Uterus (tissue), 2 donors: Measurements from ENCODE around the gene THSD4.

Experiments
- POLR2A ChIP-seq, 2 donors: fragments of 450-650 bp; IDR thresholded peaks; one replicate each; pipeline ENCODE4 v1.6.1; 2016; ENCODE audit warnings: antibody characterized with exemption in 2 of 2, mild to moderate bottlenecking in 1 of 2, moderate library complexity in 1 of 2
- TF ChIP-seq, protein P1 (sequence below), 4 experiments: fragments of 200-600 bp in 2 of 4; fragments of 450-650 bp in 2 of 4; sonication (generic) in 2 of 4; IDR thresholded peaks; one replicate each; pipeline ENCODE4 v1.5.1; 2016 to 2019; ENCODE audit warnings: antibody characterized with exemption in 4 of 4, mild to moderate bottlenecking in 2 of 4, moderate library complexity in 1 of 4

- TF ChIP-seq, protein P1, sequence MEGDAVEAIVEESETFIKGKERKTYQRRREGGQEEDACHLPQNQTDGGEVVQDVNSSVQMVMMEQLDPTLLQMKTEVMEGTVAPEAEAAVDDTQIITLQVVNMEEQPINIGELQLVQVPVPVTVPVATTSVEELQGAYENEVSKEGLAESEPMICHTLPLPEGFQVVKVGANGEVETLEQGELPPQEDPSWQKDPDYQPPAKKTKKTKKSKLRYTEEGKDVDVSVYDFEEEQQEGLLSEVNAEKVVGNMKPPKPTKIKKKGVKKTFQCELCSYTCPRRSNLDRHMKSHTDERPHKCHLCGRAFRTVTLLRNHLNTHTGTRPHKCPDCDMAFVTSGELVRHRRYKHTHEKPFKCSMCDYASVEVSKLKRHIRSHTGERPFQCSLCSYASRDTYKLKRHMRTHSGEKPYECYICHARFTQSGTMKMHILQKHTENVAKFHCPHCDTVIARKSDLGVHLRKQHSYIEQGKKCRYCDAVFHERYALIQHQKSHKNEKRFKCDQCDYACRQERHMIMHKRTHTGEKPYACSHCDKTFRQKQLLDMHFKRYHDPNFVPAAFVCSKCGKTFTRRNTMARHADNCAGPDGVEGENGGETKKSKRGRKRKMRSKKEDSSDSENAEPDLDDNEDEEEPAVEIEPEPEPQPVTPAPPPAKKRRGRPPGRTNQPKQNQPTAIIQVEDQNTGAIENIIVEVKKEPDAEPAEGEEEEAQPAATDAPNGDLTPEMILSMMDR (IDR thresholded peaks at IDR 0.05), result no peak
- TF ChIP-seq POLR2A (IDR thresholded peaks at IDR 0.05), result no peak
These were observed 234.7 kb downstream of the THSD4 start for GRCh38 chr15:71349736-71350526.
